WTC11 (cell line): ENCODE data around the gene SFTPA1.

Experiments
- ATF2 ChIP-seq: sonication (generic); formaldehyde crosslinking; IDR thresholded peaks from 2 replicates; pipeline ENCODE4 v1.8.1; 2022; ENCODE audit warnings: low read depth, missing genetic modification reagents, borderline replicate concordance
- E2F4 ChIP-seq: sonication (generic); formaldehyde crosslinking; IDR thresholded peaks from 2 replicates; pipeline ENCODE4 v1.8.1; 2022; ENCODE audit warnings: low read depth, mild to moderate bottlenecking, moderate library complexity, missing genetic modification reagents, borderline replicate concordance
- IRF2 ChIP-seq: sonication (generic); formaldehyde crosslinking; IDR thresholded peaks from 2 replicates; pipeline ENCODE4 v1.8.0; 2022; ENCODE audit warnings: low read depth, missing genetic modification reagents, borderline replicate concordance
- SMAD4 ChIP-seq: sonication (generic); formaldehyde crosslinking; IDR thresholded peaks from 2 replicates; pipeline ENCODE4 v1.8.0; 2022; ENCODE audit warnings: mild to moderate bottlenecking, missing genetic modification reagents
- TP53 ChIP-seq: sonication (generic); formaldehyde crosslinking; IDR thresholded peaks from 2 replicates; pipeline ENCODE4 v1.8.1; 2023; ENCODE audit warnings: mild to moderate bottlenecking, missing genetic modification reagents
- ZBTB21 ChIP-seq: sonication (generic); formaldehyde crosslinking; IDR thresholded peaks from 2 replicates; pipeline ENCODE4 v1.8.1; 2023; ENCODE audit warnings: mild to moderate bottlenecking, missing genetic modification reagents, borderline replicate concordance
- ZNF232 ChIP-seq: sonication (generic); formaldehyde crosslinking; IDR thresholded peaks from 2 replicates; pipeline ENCODE4 v1.8.0; 2022; ENCODE audit warnings: mild to moderate bottlenecking, missing genetic modification reagents
- ZNF396 ChIP-seq: fragments of 250-450 bp; sonication (Bioruptor Pico); IDR thresholded peaks from 2 replicates; pipeline ENCODE4 v1.8.0; 2021; ENCODE audit warnings: mild to moderate bottlenecking, moderate library complexity, borderline replicate concordance
- ZNF416 ChIP-seq: fragments of 250-450 bp; sonication (Bioruptor Pico); IDR thresholded peaks from 2 replicates; pipeline ENCODE4 v1.9.0; 2021; ENCODE audit warnings: mild to moderate bottlenecking, inconsistent platforms
- TF ChIP-seq, protein P1 (sequence below): fragments of 200-600 bp; IDR thresholded peaks from 2 replicates; pipeline ENCODE4 v1.8.0; 2022; ENCODE audit warnings: antibody characterized with exemption
- TF ChIP-seq, protein P2 (sequence below): sonication (generic); formaldehyde crosslinking; IDR thresholded peaks from 2 replicates; pipeline ENCODE4 v1.8.1; 2023; ENCODE audit warnings: mild to moderate bottlenecking, missing genetic modification reagents, moderate library complexity
- TF ChIP-seq, protein P3 (sequence below): sonication (generic); formaldehyde crosslinking; IDR thresholded peaks from 2 replicates; pipeline ENCODE4 v1.8.0; 2023; ENCODE audit warnings: missing genetic modification reagents

- TF ChIP-seq ZNF396 (CRISPR knock-in tag) (no peak), TP53 (CRISPR knock-in tag) (no peak), ZBTB21 (CRISPR knock-in tag) (no peak), SMAD4 (no peak), ATF2 (CRISPR knock-in tag) (no peak), ZNF416 (CRISPR knock-in tag) (no peak), ZNF232 (CRISPR knock-in tag) (no peak), IRF2 (CRISPR knock-in tag) (no peak), E2F4 (CRISPR knock-in tag) (no peak)
- TF ChIP-seq, protein P1, sequence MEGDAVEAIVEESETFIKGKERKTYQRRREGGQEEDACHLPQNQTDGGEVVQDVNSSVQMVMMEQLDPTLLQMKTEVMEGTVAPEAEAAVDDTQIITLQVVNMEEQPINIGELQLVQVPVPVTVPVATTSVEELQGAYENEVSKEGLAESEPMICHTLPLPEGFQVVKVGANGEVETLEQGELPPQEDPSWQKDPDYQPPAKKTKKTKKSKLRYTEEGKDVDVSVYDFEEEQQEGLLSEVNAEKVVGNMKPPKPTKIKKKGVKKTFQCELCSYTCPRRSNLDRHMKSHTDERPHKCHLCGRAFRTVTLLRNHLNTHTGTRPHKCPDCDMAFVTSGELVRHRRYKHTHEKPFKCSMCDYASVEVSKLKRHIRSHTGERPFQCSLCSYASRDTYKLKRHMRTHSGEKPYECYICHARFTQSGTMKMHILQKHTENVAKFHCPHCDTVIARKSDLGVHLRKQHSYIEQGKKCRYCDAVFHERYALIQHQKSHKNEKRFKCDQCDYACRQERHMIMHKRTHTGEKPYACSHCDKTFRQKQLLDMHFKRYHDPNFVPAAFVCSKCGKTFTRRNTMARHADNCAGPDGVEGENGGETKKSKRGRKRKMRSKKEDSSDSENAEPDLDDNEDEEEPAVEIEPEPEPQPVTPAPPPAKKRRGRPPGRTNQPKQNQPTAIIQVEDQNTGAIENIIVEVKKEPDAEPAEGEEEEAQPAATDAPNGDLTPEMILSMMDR = peak; percentile 79
- TF ChIP-seq, protein P2, sequence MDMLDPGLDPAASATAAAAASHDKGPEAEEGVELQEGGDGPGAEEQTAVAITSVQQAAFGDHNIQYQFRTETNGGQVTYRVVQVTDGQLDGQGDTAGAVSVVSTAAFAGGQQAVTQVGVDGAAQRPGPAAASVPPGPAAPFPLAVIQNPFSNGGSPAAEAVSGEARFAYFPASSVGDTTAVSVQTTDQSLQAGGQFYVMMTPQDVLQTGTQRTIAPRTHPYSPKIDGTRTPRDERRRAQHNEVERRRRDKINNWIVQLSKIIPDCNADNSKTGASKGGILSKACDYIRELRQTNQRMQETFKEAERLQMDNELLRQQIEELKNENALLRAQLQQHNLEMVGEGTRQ (CRISPR knock-in tag) = no peak
- TF ChIP-seq, protein P3, sequence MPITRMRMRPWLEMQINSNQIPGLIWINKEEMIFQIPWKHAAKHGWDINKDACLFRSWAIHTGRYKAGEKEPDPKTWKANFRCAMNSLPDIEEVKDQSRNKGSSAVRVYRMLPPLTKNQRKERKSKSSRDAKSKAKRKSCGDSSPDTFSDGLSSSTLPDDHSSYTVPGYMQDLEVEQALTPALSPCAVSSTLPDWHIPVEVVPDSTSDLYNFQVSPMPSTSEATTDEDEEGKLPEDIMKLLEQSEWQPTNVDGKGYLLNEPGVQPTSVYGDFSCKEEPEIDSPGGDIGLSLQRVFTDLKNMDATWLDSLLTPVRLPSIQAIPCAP (CRISPR knock-in tag) = no peak
These were observed 2.0 kb upstream of the SFTPA1 start for GRCh38 chr10:79608505-79609375.
